ENCODE measurements around the gene AHCYL2. TPM values are rescaled to one million over a fixed set of nuclear protein-coding genes. Genes with fewer than 3 reads are reported as not detected.
"Not testable (repeated sequence)": the region's sequence is repeated elsewhere in the genome, so short reads cannot be mapped to it uniquely, and the experiment has no call there.

The AHCYL2 gene
- total and polyA plus RNA-seq, 5 experiments from 2014 or later: 5.9 to 19.3 (median 10.6) TPM

GRCh38 chr7:129327076-129327475 is 102.2 kb downstream of the AHCYL2 start:
- H3K9me3 Mint-ChIP-seq: peaks cover 3 to 29% (median 21%) of the 10 kb centered on the region in 9 donors
- H3K27ac Mint-ChIP-seq: no peak overlapping the region
- H3K4me1 Mint-ChIP-seq: peaks cover 0 to 3% (median 0%) of the 10 kb centered on the region in 4 donors

DNA sequence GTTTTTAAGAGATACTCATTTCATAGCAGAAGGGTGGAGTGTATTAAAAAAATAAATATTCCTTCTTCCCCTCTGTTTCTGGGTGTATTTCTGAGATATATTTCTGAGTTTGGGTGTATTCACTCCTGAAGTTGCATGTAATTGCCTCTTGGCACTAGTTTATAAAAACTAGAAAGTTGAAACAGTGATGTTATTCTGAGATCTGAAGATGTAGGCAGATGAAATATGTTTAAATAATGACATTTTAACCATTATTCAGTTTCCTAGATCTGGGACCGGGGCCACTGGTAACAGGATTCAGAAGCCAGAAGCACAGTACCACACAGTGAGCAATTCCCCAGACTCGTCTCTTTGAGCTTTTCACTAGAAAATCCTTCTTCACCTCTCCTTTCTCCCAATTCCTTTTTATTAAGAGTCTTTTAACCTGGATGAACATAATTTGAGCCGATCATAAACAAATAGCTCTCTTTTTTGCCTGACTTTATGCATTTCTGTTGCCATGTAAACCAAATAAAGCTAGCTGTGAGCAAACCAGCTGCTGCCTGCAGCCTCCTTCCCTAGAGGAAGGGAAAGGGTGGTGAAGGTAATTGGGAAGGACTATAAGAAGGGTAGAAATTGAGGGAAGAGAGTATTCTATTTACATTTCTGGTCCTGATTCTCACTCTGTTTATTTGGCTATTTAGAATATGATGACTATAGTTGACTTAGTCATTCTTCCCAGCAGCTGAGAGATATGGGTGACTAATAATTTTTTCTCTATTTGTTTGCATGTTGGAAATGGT is 107.6 kb downstream of the AHCYL2 start:
- Mint-ChIP-seq H3K27me3 (no peaks in the 10 kb centered on the region), H3K36me3 (peaks cover 0 to 14% (median 3%) of the 10 kb centered on the region in 3 donors), H3K4me3 (no peak overlapping the region), H3K9me3 (no peaks in the 10 kb centered on the region), H3K27ac (peak overlapping the region in 1 of 10 donors; percentile 72), H3K4me1 (no peaks in the 10 kb centered on the region)
- POLR2A ChIA-PET: no interaction called here
- DNase-seq (no peak), ATAC-seq (no peak)

More at GRCh38 chr7:129327076-129327475, 102.2 kb downstream of the AHCYL2 start:
- Mint-ChIP-seq H3K4me3 (no peak overlapping the region), H3K27me3 (no peaks in the 10 kb centered on the region), H3K36me3 (peaks cover 24 to 38% (median 30%) of the 10 kb centered on the region in 3 donors)
- ATAC-seq: no peak
- DNase-seq: no peak
- POLR2A ChIA-PET: no interaction called here

DNA sequence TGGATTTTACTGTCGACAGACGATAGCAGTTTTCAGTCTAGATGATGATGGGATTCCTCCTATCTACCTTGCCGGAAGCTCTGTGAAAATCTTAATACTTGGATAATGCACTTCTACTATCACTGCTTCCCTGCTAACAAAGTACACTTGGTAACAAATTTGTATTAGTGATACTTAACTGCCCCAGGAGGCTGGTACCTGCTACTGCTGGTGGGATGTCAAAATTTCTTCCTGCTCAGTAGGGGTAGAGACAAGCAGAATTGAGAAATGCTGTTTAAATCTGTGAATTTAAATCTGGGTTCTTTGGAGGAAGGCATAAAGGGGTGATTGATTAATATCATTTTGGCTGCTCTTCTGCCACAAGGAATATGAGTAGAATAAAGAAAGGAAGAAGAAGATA is 109.6 kb downstream of the AHCYL2 start:
- POLR2A ChIA-PET: interaction anchor here (0.7 kb wide), 1 partner anchor 115 kb away, joined by 4 read pairs; no protein-coding TSS in a partner anchor
- H3K4me3 Mint-ChIP-seq: no peak overlapping the region

GRCh38 chr7:129338450-129338849 is 113.6 kb downstream of the AHCYL2 start:
- POLR2A ChIA-PET: no interaction called here
- ATAC-seq (no peak), DNase-seq (no peak)
- Mint-ChIP-seq H3K4me3 (no peak overlapping the region), H3K36me3 (peaks cover 0 to 20% (median 0%) of the 10 kb centered on the region in 3 donors), H3K9me3 (no peaks in the 10 kb centered on the region), H3K27ac (no peak overlapping the region), H3K4me1 (peaks cover 7 to 10% (median 9%) of the 10 kb centered on the region in 4 donors), H3K27me3 (no peaks in the 10 kb centered on the region)

More for the DNA sequence above, 109.6 kb downstream of the AHCYL2 start:
- Mint-ChIP-seq H3K36me3 (peaks cover 0 to 17% (median 0%) of the 10 kb centered on the region in 3 donors), H3K4me1 (no peaks in the 10 kb centered on the region), H3K27ac (peak overlapping the region in 1 of 10 donors; percentile 17), H3K9me3 (no peaks in the 10 kb centered on the region), H3K27me3 (no peaks in the 10 kb centered on the region)
- DNase-seq: no peak
- ATAC-seq: no peak

DNA sequence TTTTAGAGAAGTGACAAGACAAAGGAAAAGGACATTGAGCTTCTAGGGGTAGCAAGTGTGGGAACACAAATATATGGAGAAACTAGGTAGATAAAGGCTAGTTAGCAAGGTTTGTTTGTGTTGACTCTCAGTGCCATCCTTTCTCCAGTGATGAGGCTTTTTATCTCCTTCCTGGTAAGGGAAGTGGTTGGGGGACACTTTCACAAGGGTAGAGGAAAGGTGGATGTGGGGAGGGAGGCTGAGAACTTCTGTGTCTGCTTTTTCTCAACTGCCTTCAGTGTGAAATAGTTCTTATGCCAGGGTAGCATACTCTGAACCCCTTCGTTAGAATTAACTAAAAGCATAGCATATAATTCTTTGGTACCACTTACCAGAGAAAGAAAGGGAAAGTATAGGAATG is 116.4 kb downstream of the AHCYL2 start:
- Mint-ChIP-seq H3K27me3 (no peaks in the 10 kb centered on the region), H3K9me3 (no peaks in the 10 kb centered on the region), H3K27ac (peak overlapping the region in 1 of 10 donors; percentile 35), H3K4me1 (peaks cover 7 to 16% (median 11%) of the 10 kb centered on the region in 4 donors), H3K4me3 (no peak overlapping the region), H3K36me3 (peaks cover 0 to 19% (median 0%) of the 10 kb centered on the region in 3 donors)
- POLR2A ChIA-PET: no interaction called here
- no peak for DNase-seq
- ATAC-seq: no peak

- Mint-ChIP-seq H3K27ac (peak overlapping the region in 1 of 10 donors; percentile 35), H3K9me3 (no peaks in the 10 kb centered on the region), H3K4me3 (no peak overlapping the region), H3K36me3 (peaks cover 0 to 17% (median 0%) of the 10 kb centered on the region in 3 donors), H3K4me1 (peaks cover 7 to 16% (median 11%) of the 10 kb centered on the region in 4 donors), H3K27me3 (no peaks in the 10 kb centered on the region)
- POLR2A ChIA-PET: interaction anchor here (0.6 to 0.7 kb wide), 2 partner anchors 128 to 130 kb away, joined by 3 to 4 read pairs; no protein-coding TSS in a partner anchor
- DNase-seq (no peak), ATAC-seq (no peak)
Observed at GRCh38 chr7:129341816-129342806, 117.3 kb downstream of the AHCYL2 start.

- Mint-ChIP-seq H3K36me3 (peaks cover 0 to 11% (median 0%) of the 10 kb centered on the region in 3 donors), H3K9me3 (no peaks in the 10 kb centered on the region), H3K4me1 (peaks cover 7 to 16% (median 11%) of the 10 kb centered on the region in 4 donors), H3K27ac (peak overlapping the region in 1 of 10 donors; percentile 64), H3K27me3 (no peaks in the 10 kb centered on the region), H3K4me3 (no peak overlapping the region)
- POLR2A ChIA-PET: no interaction called here
- ATAC-seq (no peak), DNase-seq (peak in 4 of 10 donors; percentile 7 to 39 (median 32))
Observed at GRCh38 chr7:129343099-129343700, 118.4 kb downstream of the AHCYL2 start.

DNA sequence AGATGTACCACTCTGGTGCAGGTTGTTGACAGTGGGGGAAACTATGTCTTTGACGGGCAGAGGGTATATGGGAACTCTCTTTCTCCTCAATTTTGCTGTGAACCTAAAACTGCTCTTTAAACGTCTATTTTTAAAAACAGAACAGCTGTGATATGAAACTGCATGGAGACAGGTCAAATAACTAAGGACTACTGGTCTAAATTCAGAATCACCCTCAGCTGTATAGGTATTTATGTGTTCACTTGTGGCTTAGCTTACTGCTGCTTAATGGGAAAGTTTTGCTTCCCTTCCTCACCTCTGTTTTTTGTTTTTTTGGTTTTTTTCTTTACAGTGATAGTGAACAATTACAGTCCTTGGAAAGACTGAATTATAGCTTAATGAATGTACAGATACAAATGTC is 122.5 kb downstream of the AHCYL2 start:
- Mint-ChIP-seq H3K4me3 (no peak overlapping the region), H3K4me1 (peaks cover 0 to 6% (median 2%) of the 10 kb centered on the region in 4 donors), H3K9me3 (no peaks in the 10 kb centered on the region), H3K27ac (no peak overlapping the region), H3K27me3 (no peaks in the 10 kb centered on the region), H3K36me3 (peaks cover 0 to 4% (median 0%) of the 10 kb centered on the region in 3 donors)
- ATAC-seq: no peak
- POLR2A ChIA-PET: no interaction called here
- DNase-seq: no peak

GRCh38 chr7:129348023-129348740 is 123.4 kb downstream of the AHCYL2 start:
- POLR2A ChIA-PET: no interaction called here
- no peak for DNase-seq
- no peak for ATAC-seq
- Mint-ChIP-seq H3K9me3 (no peaks in the 10 kb centered on the region), H3K36me3 (peaks cover 0 to 4% (median 0%) of the 10 kb centered on the region in 3 donors), H3K27me3 (no peaks in the 10 kb centered on the region), H3K4me1 (peaks cover 0 to 6% (median 2%) of the 10 kb centered on the region in 4 donors), H3K4me3 (no peak overlapping the region), H3K27ac (peak overlapping the region in 1 of 10 donors; percentile 33)

DNA sequence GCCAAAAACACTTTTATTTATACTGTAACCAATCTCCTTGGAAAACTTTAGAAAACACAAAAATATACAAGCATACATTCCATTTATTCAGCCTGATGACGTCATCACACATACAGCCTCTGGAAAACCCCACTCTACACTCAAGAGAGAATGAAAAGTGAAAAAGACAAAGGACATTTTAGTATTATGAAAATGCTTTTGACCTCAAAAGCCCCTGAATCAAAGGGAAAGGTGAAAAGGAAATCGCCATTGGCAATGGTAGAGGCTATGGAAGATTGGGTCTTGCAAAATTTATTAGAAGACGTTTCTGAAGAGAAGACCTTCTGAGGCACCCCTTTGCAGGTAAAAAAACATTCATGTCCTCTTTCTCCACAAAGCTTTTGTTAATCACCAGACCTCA is 126.5 kb downstream of the AHCYL2 start:
- POLR2A ChIA-PET: no interaction called here
- DNase-seq: no peak
- ATAC-seq: no peak
- Mint-ChIP-seq H3K4me3 (no peak overlapping the region), H3K9me3 (no peaks in the 10 kb centered on the region), H3K27ac (no peak overlapping the region), H3K36me3 (peaks cover 0 to 4% (median 3%) of the 10 kb centered on the region in 3 donors), H3K4me1 (no peaks in the 10 kb centered on the region), H3K27me3 (no peaks in the 10 kb centered on the region)

DNA sequence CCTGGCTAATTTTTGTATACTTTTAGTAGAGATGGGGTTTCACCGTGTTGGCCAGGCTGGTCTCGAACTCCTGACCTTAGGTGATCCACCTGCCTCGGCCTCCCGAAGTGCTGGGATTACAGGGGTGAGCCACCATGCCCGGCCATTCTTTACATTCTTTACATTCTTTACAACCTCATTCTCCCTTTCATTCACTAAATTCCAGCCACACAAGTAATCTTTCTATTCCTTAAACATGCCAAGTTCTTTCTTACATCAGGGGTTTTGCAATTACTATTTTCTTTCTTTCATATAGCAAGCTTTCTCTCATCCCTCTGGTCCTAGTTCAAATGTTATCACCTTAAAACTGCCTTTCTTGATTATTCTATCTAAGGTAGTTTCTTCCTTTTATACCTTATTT is 128.3 kb downstream of the AHCYL2 start:
- DNase-seq, H3K4me1 Mint-ChIP-seq, H3K27me3 Mint-ChIP-seq, ATAC-seq, H3K36me3 Mint-ChIP-seq, H3K27ac Mint-ChIP-seq, POLR2A ChIA-PET, H3K4me3 Mint-ChIP-seq, H3K9me3 Mint-ChIP-seq: not testable (repeated sequence)
